HG03342 (cell line): ENCODE results near the gene SMU1.
"Not testable (repeated sequence)": the region's sequence is repeated elsewhere in the genome, so short reads cannot be mapped to it uniquely, and the experiment has no call there.

Experiments used
- ATAC-seq: cut with Tn5 transposase; IDR thresholded peaks from one replicate; pipeline ENCODE4 v1.9.1; 2021; ENCODE audit warnings: mild to moderate bottlenecking, moderate library complexity; ENCODE audit not compliant: unreplicated experiment

Gene SMU1

DNA sequence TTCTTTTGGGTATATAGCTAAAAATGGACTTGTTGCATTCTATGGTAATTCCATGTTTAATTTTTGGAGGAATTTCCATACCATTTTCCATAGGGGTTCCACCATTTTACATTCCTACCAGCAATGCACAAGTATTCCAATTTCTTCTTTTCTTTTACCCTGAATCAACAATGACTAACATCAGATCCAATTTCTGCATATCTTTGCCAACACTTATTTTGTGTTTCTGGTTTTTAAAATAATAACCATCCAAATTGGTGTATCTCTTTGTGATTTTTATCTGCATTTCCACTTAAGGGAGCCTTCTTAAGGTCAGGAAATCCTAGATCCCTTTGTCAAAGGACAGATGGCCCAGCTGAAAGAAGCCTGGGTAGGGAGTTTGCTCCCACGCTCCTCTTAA, 29.5 kb upstream of the SMU1 start:
- ATAC-seq, result no peak

DNA sequence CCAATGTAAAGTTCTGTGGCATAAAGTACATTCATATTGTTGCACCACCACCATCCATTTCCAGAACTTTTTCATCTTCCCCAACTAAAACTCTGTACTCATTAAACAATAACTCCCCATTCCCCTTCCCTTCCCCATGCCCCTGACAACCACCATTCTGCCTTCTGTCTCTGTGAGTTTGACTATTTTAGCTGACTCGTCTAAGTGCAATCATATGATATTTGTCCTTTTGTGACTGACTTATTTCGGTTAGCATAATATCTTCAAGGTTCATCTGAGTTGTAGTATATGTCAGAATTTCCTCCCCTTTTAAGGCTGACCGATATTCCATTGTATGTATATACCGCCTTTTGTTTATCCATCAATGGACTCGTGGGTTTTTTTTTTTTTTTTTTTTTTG, 29.0 kb upstream of the SMU1 start:
- ATAC-seq, result no peak

DNA sequence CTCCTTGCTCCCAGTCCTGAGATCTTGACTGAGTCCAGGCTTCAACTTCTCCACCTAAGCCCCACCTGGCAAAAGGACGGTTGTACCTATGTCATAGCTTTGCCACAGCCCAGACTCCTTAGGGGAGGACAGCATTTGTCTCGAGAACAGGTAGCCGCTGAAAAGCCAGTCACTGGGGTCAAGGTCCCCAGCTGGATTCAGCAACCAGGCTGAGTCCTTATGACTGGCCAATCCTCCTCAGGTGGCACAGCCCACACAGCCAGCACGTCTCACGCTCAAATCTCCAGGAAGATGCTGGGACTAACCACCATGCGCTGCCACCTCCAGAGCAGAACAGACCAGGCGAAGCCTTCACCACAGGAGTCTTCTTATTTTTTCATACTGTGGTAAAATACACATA, 27.9 kb upstream of the SMU1 start:
- ATAC-seq, result no peak

DNA sequence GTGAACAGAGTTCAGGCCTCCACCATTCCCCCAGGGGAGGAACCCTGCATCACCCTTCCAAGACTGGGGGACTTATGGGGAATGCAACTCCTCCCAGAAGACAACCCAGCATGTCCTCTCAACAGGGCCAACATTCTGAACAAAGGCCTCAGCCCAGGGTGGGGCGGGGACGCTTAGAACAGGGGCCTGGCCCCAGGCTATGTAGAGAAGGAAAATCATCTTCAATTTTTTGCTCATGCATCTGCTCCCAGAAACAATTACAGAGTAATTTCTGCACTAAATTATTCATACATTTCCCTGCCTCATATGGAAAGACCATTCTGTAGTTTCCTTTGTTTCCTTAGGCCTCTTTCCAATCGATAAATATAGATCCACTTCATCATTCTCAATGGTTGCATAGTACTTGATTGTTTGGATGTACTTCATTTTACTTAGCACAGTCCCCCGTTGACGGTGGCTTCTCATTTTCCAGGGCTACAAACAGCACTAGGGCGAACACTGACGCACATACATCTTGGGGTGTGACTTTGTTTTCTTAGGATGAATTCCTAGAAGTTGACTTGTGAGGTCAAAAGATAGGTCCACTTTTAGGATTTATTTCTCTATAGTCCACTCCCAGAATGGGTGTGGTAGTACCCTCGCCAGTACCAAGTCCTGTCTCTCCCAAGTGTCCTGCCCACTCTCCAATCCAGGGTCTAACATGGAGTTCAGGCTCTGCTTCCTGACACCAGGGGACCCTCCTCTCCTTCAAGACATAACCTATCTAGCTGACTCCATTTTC, 27.2 kb upstream of the SMU1 start:
- no peak for ATAC-seq

DNA sequence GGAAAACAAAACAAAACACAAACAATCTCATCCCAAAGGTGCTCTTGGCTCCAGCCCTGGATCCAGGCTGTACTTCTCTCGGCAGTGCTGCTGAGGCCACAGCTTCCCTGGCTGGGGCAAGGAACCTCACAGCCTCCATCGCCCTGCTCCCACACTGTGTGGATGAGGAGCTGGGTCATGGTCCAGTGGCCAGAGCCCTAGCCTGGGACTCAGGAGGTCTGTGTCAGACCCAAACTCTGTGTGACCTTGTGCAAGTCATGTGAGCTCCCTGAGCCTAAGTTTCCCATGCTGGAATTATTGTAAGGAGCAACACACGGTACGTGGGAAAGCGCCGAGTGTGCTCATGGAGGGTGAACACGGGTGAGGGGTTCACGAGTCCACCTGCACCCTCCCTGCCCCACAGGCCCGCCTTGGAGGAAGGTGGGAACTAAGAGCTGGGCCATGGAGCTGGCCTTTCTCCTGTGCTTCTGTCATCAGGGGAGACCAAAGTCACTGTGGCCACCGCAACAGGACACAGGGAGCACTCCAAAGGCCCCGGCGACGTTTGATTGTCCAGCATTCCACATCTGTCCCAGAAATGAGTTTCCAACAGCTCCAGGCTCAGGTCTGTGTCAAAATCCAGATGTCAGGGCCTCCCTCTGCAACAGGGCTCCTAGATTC, 26.2 kb upstream of the SMU1 start:
- no peak for ATAC-seq

DNA sequence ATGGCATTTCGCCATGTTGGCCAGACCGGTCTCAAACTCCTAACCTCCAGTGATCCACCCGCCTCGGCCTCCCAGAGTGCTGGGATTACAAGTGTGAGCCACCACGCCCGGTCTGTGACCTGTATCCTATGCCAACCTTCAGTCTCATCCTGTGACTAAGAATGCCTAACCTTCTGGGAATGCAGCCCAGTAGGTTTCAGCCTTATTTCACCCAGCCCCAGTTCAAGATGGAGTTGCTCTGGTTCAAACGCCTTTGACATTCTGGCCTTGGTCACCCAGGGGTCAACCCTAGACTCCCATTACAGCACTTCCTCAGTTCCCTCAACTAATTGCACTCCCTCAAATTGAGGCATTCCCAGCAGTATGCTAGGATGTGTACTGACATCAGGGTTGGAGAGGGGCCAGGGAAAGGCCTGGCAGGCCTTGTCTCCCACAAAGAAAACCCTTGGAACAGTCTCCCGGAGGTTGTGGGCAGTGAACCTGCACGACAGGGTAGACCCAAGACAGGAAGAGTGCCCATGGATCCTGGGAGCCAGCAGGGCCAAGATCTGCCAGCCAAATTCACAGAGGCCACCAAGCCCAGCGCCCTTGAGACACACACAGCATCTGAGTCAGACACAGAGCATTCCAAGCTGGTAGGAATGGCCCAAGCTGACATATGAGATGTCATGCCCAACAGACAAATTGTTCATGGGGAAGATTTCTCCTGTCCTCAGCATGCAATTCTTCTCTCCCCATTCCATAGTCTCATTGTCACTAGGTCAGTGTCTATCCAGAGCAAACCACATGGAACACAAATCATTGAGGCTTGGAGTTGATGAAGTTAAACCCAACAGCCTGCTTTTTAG, 24.9 kb upstream of the SMU1 start:
- no peak for ATAC-seq

DNA sequence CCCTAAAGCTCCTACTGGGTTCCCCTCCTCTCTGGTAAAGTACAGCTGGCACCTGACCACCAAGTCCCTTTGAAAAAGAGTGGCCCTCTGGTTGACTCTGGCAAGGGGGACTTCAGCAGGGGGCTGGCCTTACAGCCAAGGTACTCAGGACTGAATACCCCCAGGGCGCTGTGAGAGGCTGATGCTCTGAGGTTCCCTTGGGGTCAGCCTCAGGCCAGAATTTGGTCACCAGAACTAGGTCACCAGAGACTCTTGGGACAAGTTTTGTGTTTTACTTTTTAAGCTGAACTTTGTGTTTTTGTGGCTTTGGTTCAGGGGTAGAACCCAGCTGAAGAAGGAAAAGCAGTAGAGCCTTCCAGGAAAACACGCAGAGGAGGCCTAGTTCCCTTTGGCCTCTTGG, 23.3 kb upstream of the SMU1 start:
- no peak for ATAC-seq

DNA sequence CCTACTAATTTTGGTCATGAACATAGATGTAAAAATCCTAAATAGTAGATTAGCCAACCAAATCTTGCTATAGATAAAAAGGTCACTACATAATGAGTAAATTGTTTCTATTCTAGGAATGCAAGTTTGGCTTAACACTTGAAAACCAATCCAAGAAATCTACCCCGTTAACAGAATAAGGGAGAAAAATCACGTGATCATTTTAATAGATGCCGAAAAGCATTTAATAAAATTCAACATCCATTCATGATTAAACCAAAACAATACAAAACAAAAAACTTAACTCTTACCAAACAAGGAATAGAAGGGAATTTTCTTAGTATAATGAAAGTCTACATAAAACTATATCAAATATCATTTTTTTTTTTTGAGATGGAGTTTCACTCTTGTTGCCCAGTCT, 20.7 kb upstream of the SMU1 start:
- no peak for ATAC-seq

DNA sequence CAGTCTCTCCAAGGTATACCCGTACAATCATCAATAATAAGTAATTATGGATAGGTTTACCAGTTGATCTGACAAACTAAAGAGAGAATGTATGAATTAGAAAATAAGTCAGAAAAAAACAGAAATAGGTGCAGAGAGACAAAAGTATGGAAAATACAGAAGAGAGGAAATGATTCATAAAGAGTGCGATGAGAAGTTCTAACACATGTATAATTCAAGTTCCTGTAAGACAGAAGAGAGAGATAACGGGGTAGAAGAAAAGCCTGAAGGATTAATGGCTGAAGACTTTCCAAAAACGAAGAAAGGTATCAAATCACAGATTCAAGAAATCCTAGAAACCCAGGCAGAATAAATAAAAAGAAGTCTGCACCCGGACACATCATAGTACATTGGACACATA, 16.2 kb upstream of the SMU1 start:
- ATAC-seq, result no peak

DNA sequence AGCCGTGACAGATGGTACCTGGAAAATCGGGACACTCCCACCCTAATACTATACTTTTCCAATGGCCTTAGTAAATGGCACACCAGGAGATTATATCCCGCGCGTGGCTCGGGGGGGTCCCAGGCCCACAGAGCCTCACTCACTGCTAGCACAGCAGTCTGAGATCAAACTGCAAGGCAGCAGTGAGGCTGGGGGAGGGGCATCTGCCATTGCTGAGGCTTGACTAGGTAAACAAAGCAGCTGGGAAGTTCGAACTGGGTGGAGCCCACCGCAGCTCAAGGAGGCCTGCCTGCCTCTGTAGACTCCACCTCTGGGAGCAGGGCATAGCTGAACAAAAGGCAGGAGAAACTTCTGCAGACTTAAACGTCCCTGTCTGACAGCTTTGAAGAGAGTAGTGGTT, 9.2 kb upstream of the SMU1 start:
- not testable (repeated sequence) for ATAC-seq

DNA sequence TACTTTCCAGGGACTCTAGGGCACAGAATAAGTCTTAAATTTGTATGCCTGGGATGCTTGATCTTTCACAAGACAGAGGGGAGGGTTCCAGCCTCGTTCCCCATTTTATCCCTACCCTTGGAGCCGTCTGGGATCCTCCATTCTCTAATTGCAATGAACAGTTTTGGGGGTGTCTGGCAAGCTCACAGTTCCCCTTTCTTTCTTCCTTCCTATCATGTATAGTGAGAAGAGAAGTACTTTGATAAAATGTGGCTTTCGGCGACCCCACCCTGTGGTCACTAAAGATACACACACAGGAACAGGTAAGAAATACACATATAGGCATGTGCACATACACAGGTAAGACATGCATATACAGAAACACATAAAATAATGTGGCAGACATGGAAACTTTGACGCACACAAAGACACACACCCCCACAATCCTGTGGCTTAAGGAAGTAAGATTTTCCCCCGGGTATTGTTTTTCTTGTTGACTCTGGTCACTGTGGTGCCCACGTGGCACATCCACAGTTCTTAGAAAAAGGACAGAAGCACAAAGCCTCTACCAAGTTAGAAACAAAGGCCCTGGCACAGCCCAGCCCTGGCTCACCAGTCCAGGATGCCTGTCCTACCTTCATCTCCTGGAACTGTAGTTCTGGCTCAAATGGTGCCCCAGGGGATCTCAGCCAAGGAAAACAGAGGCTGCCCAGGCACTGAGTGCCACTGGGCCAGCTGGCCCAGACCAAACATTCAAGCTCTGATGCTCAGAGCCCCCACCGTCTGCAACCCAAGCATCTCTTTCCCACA, 6.3 kb upstream of the SMU1 start:
- no peak for ATAC-seq

DNA sequence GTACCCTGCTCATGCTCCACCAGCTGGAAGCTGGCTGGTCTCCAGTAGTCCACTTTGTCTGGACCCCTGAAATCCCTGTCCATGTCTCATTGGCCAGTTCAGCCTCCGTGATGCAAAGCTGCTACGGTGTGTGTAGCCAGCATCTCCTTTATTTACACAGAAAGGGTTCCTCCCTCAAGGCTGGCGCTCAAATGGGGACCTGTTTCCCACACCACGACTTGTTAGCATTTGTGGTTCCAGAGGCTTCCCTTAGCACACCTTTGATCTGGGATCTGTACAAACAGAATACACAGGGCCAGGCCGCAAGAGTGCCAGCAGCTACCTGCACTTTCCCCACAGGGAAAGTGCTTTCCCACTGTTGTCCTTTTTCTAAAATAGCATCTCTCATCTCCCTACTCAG, 5.7 kb upstream of the SMU1 start:
- ATAC-seq, result no peak

DNA sequence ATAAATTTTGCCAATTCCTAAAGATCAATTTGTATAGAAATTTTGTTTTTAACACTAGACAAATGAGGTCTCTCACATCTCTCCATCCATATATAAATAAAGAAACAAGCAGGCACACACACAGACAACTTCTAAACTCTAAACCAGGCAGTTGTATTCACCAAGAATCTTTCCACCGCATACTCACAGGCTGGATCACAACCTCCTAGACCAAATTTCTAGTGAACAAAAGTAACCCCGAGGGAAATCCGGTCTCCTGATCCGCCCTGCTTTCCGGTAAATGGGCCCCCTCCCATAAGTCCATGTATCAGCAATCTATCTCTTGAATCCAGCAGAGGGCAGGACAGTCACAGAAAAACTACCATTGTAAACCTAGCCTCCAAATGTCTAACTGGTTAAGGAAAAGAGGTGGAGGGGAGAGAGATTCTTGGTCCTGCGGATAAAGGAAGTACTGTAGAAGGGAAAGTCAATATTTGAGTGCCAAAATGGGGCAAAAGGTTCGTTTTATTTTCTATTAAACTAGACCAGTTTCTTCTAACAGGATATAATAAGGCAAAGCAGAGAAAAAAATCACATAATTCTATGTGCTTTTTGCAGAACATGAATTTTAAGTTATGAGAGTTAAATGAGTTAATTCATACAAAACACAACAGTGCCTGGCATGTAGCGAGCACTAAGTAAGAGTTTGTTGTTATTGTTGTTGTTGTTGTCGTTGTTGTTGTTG, 4.8 kb upstream of the SMU1 start:
- peak; percentile 45 for ATAC-seq

DNA sequence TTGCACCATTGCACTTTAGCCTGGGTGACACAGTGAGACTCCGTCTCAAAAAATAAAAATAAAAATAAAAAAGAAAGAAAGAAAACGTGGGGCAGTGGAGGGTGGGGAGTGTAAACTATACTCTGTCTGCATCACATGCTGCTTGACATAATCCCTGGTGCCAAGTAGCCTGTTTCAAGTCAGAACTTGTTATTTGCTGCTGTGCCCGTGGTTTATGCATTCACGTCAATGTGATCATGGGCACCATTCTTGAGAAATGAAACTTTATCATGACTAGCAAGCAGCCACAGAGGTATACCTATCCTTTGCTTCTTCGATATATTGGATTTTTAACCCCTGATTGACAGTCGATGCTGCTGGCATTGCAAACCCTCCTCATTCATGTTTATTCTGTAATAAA, 4.1 kb upstream of the SMU1 start:
- ATAC-seq, result no peak

DNA sequence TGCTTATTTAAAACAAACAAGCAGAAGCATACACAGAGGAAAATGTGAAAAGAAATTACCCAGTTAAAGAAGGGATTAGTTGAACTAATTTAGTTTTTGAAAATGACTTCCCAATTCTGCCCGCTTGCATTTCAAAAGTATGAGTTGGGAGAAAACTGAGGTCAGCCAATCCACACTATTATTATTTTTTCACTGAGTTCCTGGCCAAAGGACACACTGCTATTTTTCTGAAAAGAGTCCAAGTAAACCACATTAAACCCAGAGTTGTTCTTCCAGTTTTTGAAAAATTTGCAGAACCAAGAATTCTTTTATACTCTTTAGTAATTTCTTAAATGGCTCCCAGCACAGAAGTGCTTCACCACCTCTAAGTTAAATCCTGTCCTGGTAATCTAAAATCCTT, 7.5 kb downstream of the SMU1 start:
- ATAC-seq, result no peak

DNA sequence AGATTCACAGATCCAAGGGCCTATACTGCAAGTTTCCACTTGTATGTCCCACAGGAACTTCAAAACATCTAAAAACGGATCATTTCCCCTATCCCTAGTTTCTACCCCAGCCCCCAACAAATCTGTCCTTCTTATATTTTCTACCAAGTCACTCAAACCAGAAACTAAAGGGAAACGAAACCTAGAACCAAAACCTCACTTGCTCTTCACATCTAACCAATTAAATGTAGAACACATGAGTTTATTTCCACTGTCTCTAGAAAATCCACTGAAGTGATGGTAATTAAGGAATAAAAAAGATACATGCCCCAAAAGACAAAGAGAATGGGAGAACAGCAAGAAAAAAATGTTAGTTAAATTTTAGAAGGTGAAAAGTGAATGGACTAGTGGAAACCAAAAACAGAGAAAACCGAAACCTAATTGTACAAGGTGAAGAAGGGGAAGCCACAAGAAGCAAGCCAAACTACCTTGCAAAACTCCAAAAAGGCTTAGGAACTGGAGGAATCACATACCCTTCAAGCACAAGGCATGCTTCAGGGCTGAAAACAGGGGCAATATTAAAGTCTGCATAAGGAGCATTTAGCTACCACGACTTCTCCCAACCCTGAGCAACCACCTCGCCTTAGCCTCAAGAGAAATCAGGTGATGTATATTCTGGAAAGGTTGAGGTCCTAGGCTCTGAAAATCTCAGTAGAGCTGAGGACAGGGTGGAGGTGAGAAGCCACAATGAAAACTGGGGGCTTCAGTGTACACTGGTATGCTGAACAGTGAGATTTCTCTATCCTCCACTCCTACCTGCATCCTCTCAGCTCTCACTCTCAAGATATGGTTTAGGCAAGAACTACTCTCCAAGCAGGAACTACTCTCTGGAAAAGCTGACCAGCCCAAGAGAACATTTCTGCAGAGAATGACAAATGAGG, 11.1 kb downstream of the SMU1 start:
- peak; percentile 85 for ATAC-seq

DNA sequence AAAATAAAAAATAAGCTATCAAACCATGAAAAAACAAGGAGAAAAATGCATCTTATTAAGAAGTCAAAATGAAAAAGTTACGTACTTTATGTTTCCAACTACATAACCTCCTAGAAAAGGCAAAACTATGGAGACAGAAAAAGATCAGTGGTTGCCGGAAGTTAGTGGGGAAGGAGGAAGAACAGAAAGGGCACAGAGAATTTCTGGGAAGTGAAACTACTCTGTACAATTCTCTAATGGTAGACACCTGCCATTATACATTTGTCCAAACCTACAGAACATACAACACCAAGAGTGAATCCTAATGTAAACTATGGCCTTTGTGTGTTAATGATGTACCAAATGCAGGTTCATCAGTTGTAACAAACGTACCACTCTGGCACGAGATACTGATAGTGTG, 25.3 kb downstream of the SMU1 start:
- ATAC-seq, result no peak

DNA sequence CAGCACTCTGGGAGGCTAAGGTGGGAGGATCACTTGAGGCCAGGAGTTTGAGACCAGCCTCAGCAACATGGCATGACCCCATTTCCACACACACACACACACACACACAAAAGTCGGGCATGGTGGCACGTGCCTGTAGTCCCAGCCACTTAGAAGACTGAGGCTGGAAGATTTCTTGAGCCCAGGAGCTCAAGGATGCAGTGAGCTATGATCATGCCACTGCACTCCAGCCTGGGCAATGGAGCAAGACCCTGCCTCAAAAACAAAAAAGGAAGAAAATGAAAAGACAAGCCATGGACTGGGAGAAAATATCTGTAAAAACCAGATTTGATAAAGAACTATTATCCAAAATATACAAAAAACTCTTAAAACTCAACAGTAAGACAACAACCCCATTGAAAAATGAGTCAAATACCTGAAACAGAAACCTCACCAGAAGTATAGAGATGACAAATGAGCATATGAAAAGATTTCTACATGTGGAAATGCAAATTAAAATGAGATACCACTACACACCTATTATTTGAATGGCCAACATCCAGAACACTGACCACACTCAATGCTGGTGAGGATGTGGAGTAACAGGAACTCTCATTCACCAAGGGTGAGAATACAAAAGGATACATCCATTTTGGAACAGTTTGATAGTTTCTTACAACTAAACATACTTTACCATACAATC, 26.7 kb downstream of the SMU1 start:
- peak; percentile 63 for ATAC-seq

DNA sequence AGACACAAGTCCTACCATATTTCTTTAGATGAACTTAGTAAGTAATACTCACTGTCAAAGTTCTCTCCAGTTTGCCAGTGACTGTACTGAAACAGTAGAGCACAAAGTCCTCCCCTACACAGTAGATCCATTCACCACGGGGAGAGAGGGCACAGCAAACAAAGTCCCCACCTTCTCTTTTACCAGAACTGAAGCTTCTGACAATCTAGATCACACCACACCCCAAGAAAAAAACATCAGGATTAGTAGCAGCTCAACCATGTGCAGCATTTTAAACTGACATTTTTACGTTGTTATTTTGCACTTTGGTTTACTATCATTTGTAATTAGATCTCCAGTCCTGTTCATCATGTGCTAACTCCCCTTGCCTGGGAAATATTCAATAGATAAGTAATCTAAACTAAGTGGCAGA, 28.4 kb downstream of the SMU1 start:
- no peak for ATAC-seq
